Stimulated activated CD4-positive, alpha-beta T cell treated with anti-CD3 and anti-CD28 coated beads, Interleukin-1b, Interleukin-23, amount 100 ng/mL, for 24 hours (primary cell): ENCODE data around the gene LRRC10B.

Experiments
- DNase-seq, 4 experiments: peaks; one replicate each; pipeline ENCODE4 v3.0.0-alpha.2; 2020; ENCODE audit warnings: low read depth in 4 of 4, low spot score in 1 of 4

Gene LRRC10B

GRCh38 chr11:61528114-61528513 lies 19.6 kb downstream of the LRRC10B start:
- no peak for DNase-seq

GRCh38 chr11:61529537-61530225 lies 21.1 kb downstream of the LRRC10B start:
- no peak for DNase-seq

GRCh38 chr11:61531044-61531443 lies 22.5 kb downstream of the LRRC10B start:
- no peak for DNase-seq

DNA sequence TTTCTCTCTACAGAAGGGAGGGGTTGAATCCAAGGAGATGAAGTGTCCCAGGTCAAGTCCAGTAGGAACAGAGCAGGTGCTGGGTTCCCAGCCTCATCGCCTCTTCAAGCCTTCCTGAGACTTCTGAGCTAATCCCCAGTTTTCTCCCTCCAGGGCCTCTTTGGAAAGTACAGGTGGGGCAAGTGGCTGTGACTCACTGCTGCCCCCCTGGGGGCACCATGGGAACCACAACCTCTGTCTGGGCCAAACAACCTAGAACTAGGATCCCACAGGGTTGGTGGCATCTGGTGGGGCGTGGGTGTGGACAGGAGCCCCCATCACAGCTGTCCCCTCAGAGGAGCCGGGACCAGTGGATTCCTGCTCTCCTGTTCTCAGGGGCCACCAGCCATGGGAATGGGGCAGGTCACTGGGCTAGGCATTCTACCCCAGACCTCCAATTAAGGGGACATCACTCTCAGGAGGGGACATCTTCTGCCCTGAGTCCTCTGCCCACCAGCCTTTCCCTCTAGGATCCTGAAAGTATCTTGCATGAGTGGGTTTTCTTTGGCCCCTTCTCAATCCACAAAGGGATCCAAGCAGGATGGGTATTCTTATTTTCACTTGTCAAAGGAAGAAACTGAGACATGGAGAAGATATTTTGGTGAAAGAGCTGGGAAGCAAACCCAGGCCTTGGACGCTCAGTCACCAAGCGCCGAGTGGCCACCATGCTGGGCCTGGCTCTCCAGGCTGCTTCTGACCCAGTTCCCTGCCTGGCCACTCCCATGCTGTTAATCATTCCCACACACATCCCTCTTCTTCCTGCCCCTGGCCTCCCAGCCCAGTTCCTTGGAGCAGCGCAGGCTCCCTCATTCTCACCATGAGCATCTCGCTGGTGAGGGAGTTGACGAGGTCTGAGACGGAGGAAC lies 23.8 kb downstream of the LRRC10B start:
- DNase-seq: peak in 1 of 4 experiments; percentile 13

DNA sequence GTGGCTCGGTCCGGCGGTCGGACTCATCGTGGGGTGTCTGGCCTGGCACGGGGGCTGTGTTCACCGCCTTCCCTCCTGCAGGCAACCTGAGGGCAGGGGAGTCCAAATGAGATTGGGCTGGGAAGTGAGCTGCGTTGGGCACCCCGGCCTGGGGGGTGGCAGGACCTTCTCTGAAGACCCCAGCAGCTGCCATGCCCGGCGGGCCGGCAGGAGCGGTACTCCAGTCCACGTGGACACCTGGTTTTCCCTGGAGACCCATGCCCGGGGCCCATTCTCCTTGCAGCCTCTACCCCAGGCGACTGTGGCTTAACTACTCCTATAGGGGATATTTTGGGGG lies 24.5 kb downstream of the LRRC10B start:
- no peak for DNase-seq

DNA sequence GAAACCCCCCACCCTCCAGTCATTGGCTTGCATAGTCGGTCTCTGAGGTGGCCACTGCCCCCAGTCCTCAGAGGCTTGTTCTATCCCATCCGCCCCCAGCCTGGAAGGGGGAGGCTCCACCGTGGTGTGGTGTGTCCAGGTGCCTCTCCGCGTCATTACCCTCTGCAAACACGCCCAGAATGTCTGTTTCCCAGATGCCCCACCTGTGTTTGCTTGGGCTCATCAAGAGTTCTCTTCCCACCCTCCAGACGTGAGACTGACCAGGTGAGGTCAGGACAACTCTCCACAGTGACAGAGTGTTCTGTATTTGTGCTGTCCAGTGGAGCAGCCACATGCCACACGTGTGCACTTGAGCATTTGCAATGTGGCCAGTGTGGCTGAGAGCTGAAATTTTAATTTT lies 24.9 kb downstream of the LRRC10B start:
- no peak for DNase-seq

DNA sequence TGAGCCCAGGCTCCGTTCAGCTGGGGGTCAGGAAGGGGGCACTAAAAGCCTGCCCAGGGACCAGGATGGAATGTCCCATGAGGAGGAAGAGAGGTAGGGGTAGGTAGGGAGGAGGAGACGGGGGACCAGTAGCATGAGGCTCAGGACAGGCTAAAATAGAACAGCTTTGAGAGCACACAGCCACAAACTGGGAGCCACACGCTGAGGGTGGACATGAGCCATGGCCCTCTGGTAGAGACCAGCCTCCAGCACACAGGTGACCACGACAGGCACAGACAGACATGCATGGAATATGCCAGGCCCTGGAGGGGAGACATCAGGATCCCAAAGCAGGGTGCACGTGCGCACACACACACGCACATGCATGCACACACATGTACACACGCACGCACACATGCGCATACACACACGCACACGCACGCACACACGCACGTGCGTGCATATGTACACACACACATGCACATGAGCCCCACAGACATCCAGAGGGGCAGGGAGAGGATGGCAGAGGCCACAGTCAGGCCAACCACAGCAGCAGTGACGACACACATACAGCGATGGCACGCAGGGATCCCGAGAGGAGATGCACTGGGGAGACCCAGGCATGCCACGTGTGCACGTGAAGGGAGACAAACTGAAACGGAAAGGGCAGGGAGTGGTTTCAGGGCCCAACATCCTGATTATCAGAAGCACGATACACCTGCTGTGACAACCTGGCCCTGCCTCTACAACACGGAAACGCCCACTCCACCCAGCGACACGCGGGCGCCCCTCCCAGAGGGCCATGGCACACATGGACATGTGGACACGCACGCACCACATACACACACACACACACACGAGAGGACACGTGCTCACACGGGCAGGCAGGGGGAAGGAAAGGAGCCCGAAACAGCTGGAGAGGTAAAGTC lies 25.7 kb downstream of the LRRC10B start:
- DNase-seq: no peak

- DNase-seq: no peak
Measured at GRCh38 chr11:61534933-61535839, 26.6 kb downstream of the LRRC10B start.

DNA sequence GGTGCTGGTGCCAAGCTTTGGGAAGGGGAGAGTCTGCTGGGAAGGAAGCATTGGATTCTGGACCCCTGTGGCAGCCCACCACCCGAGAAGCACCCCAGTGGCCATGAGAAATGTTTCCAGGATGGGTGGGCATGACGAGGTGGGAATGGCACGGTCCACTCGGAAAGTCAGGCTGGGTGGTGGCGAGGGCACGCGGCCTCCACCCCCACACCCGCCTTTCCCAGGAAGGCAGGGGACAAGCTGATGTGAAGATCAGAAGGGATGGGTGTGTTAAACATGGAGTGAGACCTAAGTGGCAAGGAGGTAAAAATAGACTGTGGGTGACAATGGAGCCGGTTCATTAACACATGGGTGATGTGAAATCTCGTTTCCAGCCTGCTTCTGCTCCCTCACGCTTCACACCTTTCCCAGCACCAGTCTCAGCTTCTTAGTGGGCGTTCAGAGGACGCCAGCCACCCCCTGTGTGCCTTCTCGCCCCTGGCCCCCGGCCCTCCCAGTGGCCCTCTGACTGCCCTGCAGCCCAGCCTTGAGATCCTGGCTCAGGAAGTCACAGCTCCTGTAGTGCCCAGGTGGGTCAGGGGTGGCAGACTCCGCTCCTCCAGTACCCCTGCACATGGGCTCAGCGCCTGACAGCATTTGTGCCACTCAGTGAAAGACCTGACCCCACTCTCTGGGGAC lies 27.6 kb downstream of the LRRC10B start:
- no peak for DNase-seq

DNA sequence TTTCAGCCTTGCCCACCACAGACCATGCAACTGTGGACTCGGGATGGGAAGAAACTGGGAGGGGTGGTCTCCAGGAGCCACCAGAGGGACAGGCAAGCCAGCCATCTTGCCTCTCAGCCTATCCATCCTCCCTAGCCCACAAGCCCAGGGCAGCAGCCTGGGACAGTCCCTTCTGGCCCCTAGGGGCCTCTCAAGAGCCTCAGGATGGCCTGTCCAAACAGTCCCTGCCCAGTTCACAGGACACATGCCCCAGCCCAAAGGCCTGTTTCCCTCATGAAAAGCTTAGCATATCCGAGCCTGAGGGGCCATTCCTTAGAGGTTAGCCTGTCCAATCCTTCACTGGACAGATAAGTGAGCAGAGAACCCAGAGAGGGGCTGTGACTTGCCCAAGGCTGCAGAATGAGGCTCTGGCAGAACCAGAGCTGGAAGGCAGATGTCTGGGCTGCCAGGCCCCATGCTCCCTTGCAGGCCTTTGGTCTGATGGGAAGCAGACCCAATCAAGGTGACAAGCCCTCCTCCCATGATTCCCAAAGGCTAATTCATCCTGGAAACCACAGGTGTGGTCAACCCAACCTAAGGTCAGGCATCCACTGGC lies 28.2 kb downstream of the LRRC10B start:
- no peak for DNase-seq

- no peak for DNase-seq
Measured at GRCh38 chr11:61537326-61537725, 28.8 kb downstream of the LRRC10B start.

DNA sequence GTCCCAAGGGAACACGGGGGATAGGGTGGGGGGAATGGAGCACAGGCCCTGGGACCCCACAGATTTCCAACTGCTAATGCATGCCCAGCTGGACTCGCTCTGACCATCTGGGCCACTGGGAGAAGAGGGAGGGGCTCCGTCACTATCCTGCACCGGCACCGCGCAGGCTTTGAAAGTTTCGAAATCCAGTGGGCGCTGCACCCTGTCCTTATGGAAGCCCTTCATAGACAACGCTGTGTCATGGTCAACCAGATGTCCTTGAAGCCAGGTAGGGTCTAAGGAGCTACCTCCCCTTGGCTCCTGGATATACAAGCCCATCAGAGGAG lies 30.1 kb downstream of the LRRC10B start:
- DNase-seq: no peak

- DNase-seq: no peak
Measured at GRCh38 chr11:61539006-61539405, 30.5 kb downstream of the LRRC10B start.

DNA sequence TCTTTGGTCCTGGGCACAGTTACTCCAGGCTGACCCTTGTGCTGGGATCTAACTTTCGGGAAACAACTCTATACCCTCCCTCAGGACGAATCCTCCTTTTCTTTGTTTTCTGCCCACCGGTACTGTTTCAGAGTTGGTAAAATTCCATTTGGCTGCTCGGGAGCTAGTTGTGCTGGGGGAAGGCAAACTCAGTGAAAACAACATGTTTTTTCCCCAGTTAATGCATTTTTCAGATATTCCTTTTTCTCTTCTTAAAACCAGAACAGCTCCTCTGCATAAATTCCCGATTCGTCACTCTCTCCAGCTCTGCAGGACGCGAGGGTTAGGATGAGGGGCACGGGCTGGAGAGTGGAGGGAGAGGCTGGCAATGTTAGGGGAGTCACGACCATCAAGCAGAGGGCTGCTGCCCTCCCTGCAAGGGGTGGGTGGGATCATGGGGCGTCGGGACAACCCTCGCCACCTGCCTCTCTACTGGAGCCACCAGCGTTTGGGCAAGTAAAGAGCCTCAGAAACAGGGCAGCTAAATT lies 31.3 kb downstream of the LRRC10B start:
- no peak for DNase-seq

GRCh38 chr11:61540528-61540927 lies 32.0 kb downstream of the LRRC10B start:
- DNase-seq: no peak

DNA sequence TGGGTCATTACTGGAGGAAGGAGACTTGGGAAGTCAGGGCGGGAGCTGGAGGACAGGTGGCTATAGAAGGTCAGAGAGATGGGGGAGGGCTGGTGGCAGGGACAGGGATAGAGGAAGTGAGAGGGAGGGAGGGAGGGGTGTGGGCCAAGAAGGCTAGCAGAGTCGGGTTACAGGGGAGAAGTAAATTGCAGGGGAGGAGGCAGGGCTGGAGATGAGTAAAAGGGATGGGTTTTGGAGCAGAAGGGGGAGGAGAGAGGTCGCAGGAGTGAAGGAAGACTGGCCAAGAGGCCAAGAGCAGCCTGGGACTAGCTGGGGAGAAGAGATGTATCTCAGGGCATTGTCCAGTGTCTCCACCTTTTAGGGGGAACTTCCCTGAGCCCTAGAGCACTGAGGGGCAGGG lies 33.0 kb downstream of the LRRC10B start:
- no peak for DNase-seq

DNA sequence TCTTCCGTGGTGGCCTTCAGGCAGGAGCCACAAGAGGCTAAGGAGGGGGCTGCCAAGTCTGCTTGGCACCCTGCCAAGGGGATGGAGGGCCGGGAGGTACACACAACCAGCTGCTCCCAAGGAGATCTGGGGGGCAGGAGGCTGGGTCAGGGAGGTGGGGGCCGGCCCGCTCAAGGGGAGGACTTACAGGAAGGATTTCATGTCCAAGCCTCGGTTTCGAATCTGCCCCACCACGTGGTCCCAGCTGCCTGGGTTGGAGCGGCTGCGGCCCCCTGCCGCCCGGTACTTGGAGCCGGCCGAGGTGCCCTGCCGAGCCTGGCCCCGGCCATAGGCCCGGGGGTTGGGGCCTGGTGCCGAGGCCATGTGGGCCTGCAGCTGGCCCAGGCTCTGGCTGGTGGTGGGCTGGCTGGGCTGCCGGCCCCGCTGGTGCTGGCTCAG lies 33.5 kb downstream of the LRRC10B start:
- DNase-seq: no peak

DNA sequence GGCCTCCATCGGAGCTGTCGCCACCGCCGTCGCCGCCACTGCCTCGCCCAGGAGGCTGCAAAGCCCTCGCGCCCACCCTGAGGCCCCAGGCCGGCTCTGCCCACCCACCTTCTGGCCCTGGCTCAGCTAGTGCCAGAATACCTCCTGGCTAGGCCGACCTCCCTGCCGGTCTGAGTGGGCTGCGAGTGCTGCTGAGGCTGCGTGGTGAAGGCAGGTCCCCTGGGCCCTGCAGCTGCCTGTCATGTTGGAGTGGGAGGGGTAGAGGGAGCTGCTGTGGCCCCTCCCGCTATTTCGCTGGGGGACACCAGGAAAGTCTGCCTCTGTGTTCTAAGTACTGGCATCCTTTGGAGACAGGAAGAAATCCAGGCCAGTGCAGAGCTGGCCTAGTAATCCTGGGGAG lies 34.2 kb downstream of the LRRC10B start:
- no peak for DNase-seq

DNA sequence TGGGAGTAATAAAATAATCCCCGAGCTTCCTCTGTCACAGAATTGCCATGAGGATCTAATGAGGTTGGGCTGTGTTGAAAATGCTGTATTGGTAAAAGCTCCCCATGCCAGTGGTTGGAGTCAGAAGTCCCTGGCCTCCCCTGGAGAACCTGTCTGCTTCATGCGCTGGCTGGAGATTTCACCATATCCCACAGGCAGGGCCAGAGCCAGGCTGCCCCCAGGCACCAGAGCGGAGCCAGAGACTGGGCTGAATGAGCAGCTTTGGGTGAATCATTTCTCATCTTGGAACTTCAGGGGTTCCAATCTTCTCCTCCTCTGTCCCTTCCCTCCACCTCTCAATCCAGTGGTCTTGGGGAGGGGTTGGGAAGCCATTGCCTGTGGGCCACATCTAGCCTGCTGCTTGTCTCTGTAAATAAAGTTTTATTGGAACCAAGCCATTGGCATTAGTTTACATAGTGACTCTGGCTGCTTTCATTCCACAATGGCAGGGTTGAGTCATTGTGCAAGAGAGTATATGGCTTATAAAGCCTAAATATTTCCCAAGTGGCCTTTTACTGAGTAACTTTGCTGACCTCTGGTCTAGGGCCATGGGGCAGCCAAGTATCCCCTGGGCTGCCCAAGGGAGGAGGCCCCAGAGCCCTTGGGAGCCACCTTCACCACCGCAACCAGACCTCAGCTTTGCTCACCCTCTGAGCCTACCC lies 35.2 kb downstream of the LRRC10B start:
- no peak for DNase-seq
